ENCODE data around the gene SLC4A7. TPM values are rescaled to one million over a fixed set of nuclear protein-coding genes. Genes with fewer than 3 reads are reported as not detected.

The SLC4A7 gene
- total RNA-seq, 2 donors from 2014 or later, result 11.2 to 20.2 TPM

- no peak overlapping the region for H3K9ac ChIP-seq (ENCODE audit: low read depth in 2 of 2, low read length in 2 of 2)
- no peak overlapping the region for H3K4me3 ChIP-seq
- H3K27ac ChIP-seq, result no peak overlapping the region
- DNase-seq, result no peak
- no peaks in the 10 kb centered on the region for H3K4me1 ChIP-seq
- intact Hi-C loops (cut with DNase I), result no loop called here
- H3K9me3 ChIP-seq, result no peaks in the 10 kb centered on the region
- H3K36me3 ChIP-seq, result no peaks in the 10 kb centered on the region
- TF ChIP-seq CTCF (IDR thresholded peaks at IDR 0.05), result no peak
- H3K27me3 ChIP-seq, result no peaks in the 10 kb centered on the region
Measured at GRCh38 chr3:27456554-27456953, 27.6 kb downstream of the SLC4A7 start.

DNA sequence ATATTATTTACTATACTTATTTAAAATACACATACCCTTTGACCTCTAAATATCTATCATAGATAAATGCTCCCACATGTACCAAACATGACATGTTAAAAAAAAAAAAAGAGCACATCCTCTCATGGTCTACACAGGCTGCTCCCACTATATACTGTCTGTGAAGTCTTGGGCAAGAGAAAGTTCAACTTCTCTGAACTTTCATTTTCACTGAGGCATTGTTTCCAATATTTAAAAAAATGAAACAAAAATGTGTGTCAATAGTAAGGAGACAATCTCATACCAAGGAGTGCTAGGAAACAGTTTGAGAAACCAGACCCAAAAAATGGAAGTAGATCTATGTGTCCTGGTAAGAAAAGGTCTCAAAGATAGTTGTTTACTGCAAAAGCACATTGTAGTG lies 29.3 kb downstream of the SLC4A7 start:
- Histone ChIP-seq H3K9ac (ENCODE audit: low read depth in 2 of 2, low read length in 2 of 2) (no peak overlapping the region), H3K9me3 (no peaks in the 10 kb centered on the region), H3K4me1 (no peaks in the 10 kb centered on the region), H3K36me3 (no peaks in the 10 kb centered on the region), H3K27ac (no peak overlapping the region), H3K4me3 (no peak overlapping the region), H3K27me3 (no peaks in the 10 kb centered on the region)
- DNase-seq, result no peak
- TF ChIP-seq CTCF (IDR thresholded peaks at IDR 0.05), result no peak
- intact Hi-C loops (cut with DNase I), result no loop called here

- Histone ChIP-seq H3K27ac (no peak overlapping the region), H3K4me1 (no peaks in the 10 kb centered on the region), H3K27me3 (no peaks in the 10 kb centered on the region), H3K4me3 (no peak overlapping the region), H3K9me3 (no peaks in the 10 kb centered on the region), H3K9ac (ENCODE audit: low read depth in 2 of 2, low read length in 2 of 2) (no peak overlapping the region), H3K36me3 (no peaks in the 10 kb centered on the region)
- TF ChIP-seq CTCF (IDR thresholded peaks at IDR 0.05), result no peak
- no peak for DNase-seq
- intact Hi-C loops (cut with DNase I), result no loop called here
Measured at GRCh38 chr3:27454461-27454860, 29.7 kb downstream of the SLC4A7 start.

- H3K27ac ChIP-seq, result no peak overlapping the region
- no peak for DNase-seq
- H3K36me3 ChIP-seq, result no peaks in the 10 kb centered on the region
- intact Hi-C loops (cut with DNase I), result no loop called here
- H3K27me3 ChIP-seq, result no peaks in the 10 kb centered on the region
- H3K4me3 ChIP-seq, result no peak overlapping the region
- H3K9me3 ChIP-seq, result no peaks in the 10 kb centered on the region
- no peak overlapping the region for H3K9ac ChIP-seq (ENCODE audit: low read depth in 2 of 2, low read length in 2 of 2)
- TF ChIP-seq CTCF (IDR thresholded peaks at IDR 0.05), result no peak
- no peaks in the 10 kb centered on the region for H3K4me1 ChIP-seq
Measured at GRCh38 chr3:27452368-27453090, 31.7 kb downstream of the SLC4A7 start.

GRCh38 chr3:27451842-27452241 lies 32.3 kb downstream of the SLC4A7 start:
- intact Hi-C loops (cut with DNase I), result no loop called here
- Histone ChIP-seq H3K27ac (no peak overlapping the region), H3K9ac (ENCODE audit: low read depth in 2 of 2, low read length in 2 of 2) (no peak overlapping the region), H3K4me3 (no peak overlapping the region), H3K9me3 (no peaks in the 10 kb centered on the region), H3K36me3 (no peaks in the 10 kb centered on the region), H3K4me1 (no peaks in the 10 kb centered on the region), H3K27me3 (no peaks in the 10 kb centered on the region)
- DNase-seq, result no peak
- no peak for TF ChIP-seq CTCF (IDR thresholded peaks at IDR 0.05)

Measured in colonic mucosa (tissue), 4 donors.